ENCODE results near the gene RPS27. TPM values are rescaled to one million over a fixed set of nuclear protein-coding genes. Genes with fewer than 3 reads are reported as not detected.
A peak's percentile ranks its signal among the peaks of the same experiment; 100 is the strongest.

The RPS27 gene
- total RNA-seq, 2 donors from 2014 or later, result 949 to 1,289 TPM

DNA sequence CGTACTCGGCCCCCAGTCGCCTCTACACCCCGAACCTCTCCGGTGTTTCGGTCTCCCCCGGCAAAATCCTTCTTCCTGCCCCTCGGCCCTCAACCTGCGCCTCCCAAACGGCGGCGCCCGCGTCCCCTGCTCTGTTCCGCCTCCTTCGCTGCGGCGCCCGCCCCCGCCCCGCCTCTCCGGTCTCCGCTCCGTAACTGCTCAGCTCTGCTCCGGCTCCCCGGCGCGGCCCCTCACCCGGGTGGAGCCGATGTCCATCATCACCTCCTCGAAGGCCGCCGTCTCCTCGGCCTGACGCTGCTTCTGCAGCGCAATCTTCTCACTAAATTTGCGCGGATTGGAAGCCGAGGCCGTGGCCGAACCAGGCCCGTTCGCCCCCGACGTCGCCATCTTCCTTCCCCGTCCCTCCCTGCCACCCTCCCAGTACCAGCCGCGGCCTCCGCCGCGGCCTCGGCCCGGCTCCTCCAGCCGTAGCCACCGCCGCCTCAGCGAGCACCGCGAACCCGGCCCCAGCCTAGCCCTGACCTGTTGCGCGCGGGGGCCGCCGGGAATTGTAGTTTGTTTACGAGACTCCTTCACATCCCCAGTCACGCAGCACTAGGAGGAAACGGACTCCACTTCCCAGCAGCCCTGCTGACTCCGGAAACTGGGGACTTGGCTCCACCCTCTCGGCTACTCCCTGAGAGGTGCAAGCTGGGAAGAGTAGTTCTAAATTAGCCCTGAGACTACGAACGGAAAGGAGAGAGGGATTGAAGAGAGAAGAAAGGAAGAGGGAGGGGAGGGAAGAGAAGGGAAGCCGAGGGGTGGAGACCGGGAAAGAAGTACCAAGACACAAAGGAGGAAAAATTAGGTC lies 32.2 kb upstream of the RPS27 start, which contains the start of gene CRTC2:
Gene CRTC2, minus strand, starts transcription at position 502 of the 850 bp plus-strand sequence. Its CDS starts 115 bp downstream, at position 387.
- intact Hi-C loops (cut with DNase I), result no loop called here
- ATAC-seq, result peak; percentile 90 to 91
- DNase-seq, result peak; percentile 100

- DNase-seq (no peak), ATAC-seq (no peak)
- intact Hi-C loops (cut with DNase I), result no loop called here
Measured at GRCh38 chr1:153958961-153959260, 31.7 kb upstream of the RPS27 start.

- DNase-seq, result no peak
- ATAC-seq, result no peak
- intact Hi-C loops (cut with DNase I), result no loop called here
Measured at GRCh38 chr1:153959454-153959853, 31.1 kb upstream of the RPS27 start.

- no peak for DNase-seq
- no peak for ATAC-seq
- intact Hi-C loops (cut with DNase I), result no loop called here
Measured at GRCh38 chr1:153960206-153960605, 30.4 kb upstream of the RPS27 start.

- DNase-seq (no peak), ATAC-seq (no peak)
- intact Hi-C loops (cut with DNase I), result no loop called here
Measured at GRCh38 chr1:153961421-153961820, 29.1 kb upstream of the RPS27 start.

DNA sequence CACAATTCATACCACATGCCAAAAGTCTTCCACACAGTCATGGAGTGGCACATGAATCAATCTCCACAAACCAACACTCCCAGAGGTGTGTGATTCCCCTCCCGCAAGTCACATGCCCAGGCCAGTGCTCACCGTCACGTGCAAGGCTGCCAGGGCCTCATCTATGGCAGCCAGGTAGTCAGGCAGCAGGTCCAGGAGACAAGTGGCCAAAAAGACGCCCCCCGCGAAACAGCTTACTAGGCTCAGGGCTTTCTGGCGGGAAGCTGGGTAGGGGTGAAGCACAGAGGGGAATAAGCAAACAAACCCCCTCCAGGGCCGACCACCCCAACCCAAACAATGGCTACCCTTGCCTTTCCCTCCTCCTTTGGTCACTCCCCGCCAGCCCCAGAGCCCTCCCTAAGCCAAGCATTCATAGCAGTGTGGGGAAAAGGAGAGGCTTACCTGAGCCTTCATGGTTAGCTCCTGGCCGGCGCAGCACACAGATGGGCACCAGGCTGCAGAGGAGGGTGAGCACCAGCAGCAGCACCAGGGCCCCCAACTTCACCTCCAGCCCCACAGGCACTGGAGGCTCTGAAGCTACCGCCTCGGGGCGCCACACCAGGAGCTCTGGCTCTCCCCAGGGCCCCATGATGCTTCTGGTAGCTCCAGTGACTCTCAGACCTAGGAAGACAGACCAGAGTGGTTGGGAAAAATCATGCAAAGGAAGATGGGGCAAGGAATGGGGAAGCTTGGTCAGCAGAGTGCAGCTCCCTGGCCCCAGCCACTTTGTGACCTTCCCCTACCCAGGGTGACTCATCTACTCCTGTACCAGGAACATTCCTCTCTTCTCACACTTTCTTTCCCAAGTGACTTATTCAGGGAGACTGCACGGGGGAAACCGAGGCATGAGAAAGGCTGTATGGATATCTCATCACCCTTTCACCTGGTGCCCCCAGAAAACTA lies 28.2 kb upstream of the RPS27 start:
- DNase-seq (no peak), ATAC-seq (peak in 1 of 2 donors; percentile 10)
- intact Hi-C loops (cut with DNase I), result no loop called here

- ATAC-seq, result peak; percentile 83 to 84
- peak; percentile 99 for DNase-seq
- intact Hi-C loops (cut with DNase I), result no loop called here
Measured at GRCh38 chr1:153963030-153963849, 27.3 kb upstream of the RPS27 start, which contains the start of gene SLC39A1. Gene SLC39A1, minus strand, starts transcription at chr1:153963537. Its CDS starts 822 bp downstream, at chr1:153962715.

- ATAC-seq (peak in 1 of 2 donors; percentile 1), DNase-seq (peak; percentile 50)
- intact Hi-C loops (cut with DNase I), result no loop called here
Measured at GRCh38 chr1:153963850-153964331, 26.7 kb upstream of the RPS27 start.

GRCh38 chr1:153967107-153967999 lies 23.2 kb upstream of the RPS27 start, which contains the start of gene CREB3L4:
Gene CREB3L4, plus strand, starts transcription at chr1:153967902. Its CDS starts 624 bp downstream, at chr1:153968526.
- DNase-seq, result peak; percentile 94
- peak; percentile 87 to 89 for ATAC-seq
- intact Hi-C loops (cut with DNase I), result no loop called here

DNA sequence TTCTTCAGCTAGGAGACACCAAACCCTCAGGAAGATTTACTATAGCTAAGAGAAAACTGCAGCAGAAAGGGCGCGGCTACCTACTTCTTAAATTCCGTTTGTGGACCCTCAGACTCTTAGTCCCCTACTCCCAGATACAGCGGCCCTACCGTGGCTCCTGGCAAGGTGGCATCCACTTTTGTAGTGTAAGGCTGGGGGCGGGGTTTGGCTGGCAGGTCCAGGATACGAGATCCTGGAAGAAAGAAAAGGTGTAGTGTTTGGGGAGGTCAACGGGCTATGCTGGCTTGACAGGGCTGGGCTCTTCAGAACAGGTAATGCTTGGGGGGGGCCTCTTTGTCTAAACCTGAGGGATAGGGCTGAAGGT lies 22.6 kb upstream of the RPS27 start:
- DNase-seq, result peak; percentile 46
- intact Hi-C loops (cut with DNase I), result no loop called here
- ATAC-seq, result no peak

DNA sequence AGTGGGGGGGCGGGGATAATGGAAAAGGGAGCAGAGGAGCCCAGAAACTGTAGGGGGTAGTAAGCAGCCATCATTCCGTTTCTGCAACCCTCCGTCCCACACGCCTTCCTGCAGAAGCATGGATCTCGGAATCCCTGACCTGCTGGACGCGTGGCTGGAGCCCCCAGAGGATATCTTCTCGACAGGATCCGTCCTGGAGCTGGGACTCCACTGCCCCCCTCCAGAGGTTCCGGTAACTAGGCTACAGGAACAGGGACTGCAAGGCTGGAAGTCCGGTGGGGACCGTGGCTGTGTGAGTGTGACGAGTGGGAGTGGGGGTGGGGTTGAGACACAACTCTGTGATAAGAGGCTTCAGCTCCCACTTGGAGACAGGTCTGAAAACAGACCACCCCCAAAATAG lies 22.2 kb upstream of the RPS27 start:
- no peak for ATAC-seq
- DNase-seq, result no peak
- intact Hi-C loops (cut with DNase I), result no loop called here

- ATAC-seq (no peak), DNase-seq (no peak)
- intact Hi-C loops (cut with DNase I), result no loop called here
Measured at GRCh38 chr1:153968972-153969371, 21.6 kb upstream of the RPS27 start.

DNA sequence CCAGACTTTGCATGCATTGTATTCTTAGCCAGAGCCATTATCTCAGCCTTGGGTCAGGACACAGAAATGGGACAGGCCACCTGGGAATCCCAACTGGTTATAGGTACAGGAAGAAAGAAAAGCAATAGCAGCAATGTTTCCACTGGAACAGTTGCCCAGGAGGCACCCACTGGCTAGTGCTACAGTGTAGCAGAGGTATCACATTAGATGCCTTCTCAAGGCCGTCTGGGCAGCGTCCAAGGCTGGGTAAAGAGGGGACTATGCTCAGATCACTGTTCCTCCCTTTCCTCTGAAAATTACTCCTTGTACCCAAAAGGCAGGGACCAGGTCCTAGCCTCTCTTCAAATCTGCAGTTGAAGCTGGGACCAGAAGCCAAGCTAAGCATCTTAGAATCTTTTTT lies 20.2 kb upstream of the RPS27 start:
- DNase-seq (no peak), ATAC-seq (no peak)
- intact Hi-C loops (cut with DNase I), result no loop called here

GRCh38 chr1:153973071-153973470 lies 17.5 kb upstream of the RPS27 start:
- DNase-seq (no peak), ATAC-seq (no peak)
- intact Hi-C loops (cut with DNase I), result no loop called here

- intact Hi-C loops (cut with DNase I), result no loop called here
- DNase-seq (no peak), ATAC-seq (no peak)
Measured at GRCh38 chr1:153973525-153973924, 17.0 kb upstream of the RPS27 start.

GRCh38 chr1:153976819-153977249 lies 13.7 kb upstream of the RPS27 start:
- ATAC-seq (peak; percentile 1 to 3), DNase-seq (no peak)
- intact Hi-C loops (cut with DNase I), result loop anchor here in 1 of 2 donors (5.0 kb wide), 1 partner anchor 160 kb away; no protein-coding TSS in a partner anchor

Measured in left cardiac atrium (tissue), 4 donors.